GM21528 (cell line): ENCODE measurements around the gene SLC38A6.

ENCODE experiments used
- ATAC-seq: cut with Tn5 transposase; IDR thresholded peaks from one replicate; pipeline ENCODE4 v1.9.1; 2021; ENCODE audit warnings: mild to moderate bottlenecking, moderate library complexity; ENCODE audit not compliant: unreplicated experiment, low FRiP score

Gene SLC38A6

DNA sequence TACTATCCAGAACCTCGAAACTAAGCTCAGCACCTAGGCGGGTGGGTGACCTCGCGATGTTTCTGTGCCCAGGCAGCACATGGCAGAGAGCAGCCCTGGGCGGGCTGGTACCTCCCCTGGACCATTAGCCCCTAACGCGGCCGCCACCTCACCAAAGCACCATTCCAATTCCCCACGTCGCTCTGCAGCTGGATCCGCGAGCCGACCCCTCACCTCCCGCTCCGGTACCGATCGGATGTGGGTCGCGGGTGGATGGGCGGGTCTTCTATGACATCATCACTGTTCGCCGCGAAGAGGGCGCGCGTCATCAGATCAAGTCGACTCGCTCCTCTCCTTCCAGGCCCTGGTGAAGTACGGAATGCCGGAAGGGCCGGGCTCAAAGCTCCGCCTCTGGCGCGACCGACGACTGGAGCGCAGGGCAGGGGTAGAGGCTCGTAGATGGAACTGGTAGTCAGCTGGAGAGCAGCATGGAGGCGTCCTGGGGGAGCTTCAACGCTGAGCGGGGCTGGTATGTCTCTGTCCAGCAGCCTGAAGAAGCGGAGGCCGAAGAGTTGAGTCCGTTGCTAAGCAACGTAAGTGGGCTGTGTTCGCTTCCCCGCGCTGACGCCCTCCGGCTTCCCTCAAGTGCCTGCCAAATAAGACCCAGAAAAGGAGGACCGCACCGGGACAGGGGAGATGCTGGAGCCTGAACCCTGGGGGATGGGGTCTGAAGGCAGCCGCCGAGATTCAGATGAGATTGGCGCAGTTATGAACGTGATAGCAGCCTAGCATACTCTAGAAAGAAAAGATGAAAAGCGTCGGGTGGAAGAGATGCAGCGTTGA is at the start of gene SLC38A6, which contains the start of gene TRMT5:
SLC38A6 (plus strand) TSS at position 435 of the 822 bp plus-strand sequence; CDS start at position 468, 33 bp downstream.
TRMT5 (minus strand) TSS at position 269 of the 822 bp plus-strand sequence; CDS start at position 163, 106 bp downstream.
- peak; percentile 86 for ATAC-seq

GRCh38 chr14:60933920-60934655 is 47.0 kb upstream of the SLC38A6 start:
- ATAC-seq = no peak

- ATAC-seq = no peak
These were observed 45.7 kb upstream of the SLC38A6 start for GRCh38 chr14:60935319-60935718.

- no peak for ATAC-seq
These were observed 37.4 kb upstream of the SLC38A6 start for GRCh38 chr14:60943637-60944032.

- no peak for ATAC-seq
These were observed 36.8 kb upstream of the SLC38A6 start for GRCh38 chr14:60944204-60944603.

GRCh38 chr14:60945984-60946383 is 35.1 kb upstream of the SLC38A6 start:
- ATAC-seq = no peak

- ATAC-seq = no peak
These were observed 34.3 kb upstream of the SLC38A6 start for GRCh38 chr14:60946773-60947172.

DNA sequence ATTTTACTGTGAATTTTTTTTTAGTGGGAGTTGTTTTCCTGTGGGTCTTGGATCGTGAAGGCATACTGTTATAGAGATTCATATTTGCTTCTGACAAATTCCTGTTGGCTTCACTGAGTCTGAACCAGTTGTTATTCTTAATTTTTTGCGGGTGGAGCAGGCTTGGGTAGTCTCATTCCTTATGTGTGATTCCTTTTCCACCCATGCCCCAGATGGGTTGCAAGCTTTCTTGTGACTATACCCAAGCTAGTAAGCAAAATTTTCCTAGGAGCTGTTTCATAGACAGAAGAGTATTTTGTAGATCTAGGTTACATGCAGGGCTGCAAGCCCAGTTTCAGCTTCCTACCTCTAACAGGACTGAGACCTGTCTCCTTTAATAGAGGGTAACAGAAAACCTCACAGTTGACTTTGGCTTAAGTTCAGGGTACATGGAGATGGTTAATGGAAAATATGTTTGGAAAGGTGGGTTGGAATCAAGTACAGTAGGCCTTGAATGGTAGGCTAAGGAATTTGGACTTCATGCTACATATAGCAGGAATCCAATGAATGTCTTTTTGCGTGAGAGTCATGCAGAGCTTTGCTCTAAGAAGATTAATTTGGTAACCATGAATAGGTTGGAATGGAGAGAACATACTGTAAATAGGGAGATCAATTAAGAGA is 29.1 kb upstream of the SLC38A6 start:
- no peak for ATAC-seq

- ATAC-seq = no peak
These were observed 24.8 kb upstream of the SLC38A6 start for GRCh38 chr14:60956202-60956601.

DNA sequence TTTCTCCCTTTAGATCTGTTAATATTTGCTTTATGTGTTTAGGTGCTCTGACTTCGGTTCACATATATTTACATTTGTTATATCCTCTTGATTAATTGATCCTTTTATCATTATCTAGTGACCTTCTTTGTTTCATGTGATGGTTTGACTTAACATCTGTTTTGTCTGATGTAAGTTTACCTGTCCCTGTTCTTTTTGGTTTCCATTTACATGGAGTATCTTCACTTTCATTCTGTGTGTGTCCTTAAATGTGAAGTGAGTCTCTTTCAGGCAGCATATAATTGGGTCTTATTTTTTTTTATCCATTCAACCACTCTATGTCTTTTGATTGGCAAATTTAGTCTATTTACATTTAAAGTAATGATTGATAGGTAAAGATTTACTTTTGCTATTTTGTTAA is 24.4 kb upstream of the SLC38A6 start:
- no peak for ATAC-seq

DNA sequence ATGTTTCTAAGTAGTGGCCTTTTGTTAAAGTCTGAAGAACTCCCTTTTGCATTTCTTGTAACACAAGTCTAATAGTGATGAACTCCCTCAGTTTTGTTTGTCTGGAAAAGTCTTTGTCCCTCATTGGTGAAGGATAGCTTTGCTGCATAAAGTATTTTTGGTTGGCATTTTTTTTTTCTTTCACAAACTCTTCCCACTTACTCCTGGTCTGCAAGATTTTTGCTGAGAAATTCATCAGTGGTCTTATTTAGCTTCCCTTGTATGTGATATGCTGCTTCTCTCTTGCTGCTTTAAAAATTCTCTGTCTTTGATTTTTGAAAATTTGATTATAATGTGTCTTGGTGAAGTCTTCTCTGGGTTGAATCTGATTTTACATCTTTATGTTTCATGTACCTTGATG is 22.9 kb upstream of the SLC38A6 start:
- ATAC-seq = no peak

GRCh38 chr14:60963761-60964160 is 17.3 kb upstream of the SLC38A6 start:
- ATAC-seq = no peak

- ATAC-seq = no peak
These were observed 16.1 kb upstream of the SLC38A6 start for GRCh38 chr14:60964904-60965303.

DNA sequence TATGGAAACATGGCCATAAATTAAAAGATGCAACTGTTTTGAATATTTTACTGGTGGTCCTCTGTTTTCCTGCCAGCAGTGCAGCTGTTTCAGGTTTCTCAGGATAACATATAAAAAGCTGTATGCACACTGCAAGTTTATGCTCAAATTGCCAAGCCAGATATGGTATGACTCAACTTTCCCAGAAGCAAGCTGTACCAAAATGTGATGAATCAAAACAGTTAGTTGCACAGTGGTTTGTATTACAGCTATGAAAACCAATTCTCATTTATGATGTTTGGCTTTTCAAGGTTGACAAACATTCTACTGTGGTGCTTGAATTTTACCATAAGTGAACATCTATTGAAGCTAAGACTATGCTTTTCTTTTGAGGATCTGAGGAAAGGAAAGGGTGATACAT is 15.6 kb upstream of the SLC38A6 start:
- ATAC-seq = no peak

GRCh38 chr14:60968099-60968498 is 12.9 kb upstream of the SLC38A6 start:
- no peak for ATAC-seq

DNA sequence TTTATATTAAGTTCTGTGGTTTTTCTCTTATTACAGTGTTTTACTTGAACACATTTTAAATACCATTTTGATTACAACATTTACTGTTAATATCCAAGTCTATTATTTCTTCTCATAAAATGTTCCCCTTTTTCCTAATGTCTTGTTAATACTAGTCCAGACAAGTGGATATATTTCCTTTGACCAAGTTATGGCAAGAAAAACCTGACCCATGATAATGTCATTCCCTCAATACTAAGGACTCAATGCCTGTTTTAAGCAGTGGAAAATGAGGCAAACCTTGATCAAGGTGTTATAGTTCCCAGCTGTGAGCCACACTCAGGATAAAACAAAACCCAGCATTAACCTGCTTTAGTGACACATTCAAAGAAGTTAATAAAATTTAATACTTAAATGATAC is 12.4 kb upstream of the SLC38A6 start:
- no peak for ATAC-seq

- no peak for ATAC-seq
These were observed 10.9 kb upstream of the SLC38A6 start for GRCh38 chr14:60970146-60970545.

DNA sequence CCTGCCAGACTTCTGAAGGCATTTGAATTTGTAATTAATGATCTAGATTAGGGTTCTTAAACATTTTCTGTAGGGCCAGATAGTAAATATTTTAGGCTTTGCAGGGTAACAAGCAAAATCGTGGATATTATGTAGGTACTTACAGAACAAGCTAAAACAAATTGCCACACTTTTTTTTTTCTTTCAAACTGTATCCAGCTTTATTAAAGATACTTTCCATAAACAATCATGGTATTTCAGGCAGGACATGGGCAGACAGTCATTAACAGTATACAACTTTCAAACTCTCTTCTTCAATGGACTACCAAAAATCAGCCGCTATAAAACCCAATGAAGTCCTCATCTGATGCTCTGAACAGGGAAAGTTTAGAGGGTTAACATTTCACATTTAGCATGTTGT is 9.8 kb upstream of the SLC38A6 start:
- no peak for ATAC-seq

GRCh38 chr14:60972295-60972694 is 8.8 kb upstream of the SLC38A6 start:
- no peak for ATAC-seq

DNA sequence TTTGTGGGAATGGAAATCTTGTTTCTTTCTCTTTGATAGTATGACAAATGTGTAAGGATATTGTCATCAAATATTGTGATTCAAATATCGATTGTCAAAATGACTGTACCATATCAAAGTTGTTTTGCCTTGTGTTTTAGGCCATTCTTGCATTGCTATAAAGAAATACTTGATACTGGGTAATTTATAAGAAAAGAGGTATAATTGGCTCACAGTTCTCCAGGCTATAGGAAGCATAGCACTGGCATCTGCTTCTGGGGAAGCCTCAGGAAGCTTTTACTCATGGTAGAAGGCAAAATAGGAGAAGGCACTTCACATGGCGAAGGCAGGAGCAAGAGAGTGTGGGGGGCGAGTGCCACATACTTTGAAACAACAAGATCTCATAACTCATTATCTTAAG is 8.0 kb upstream of the SLC38A6 start:
- ATAC-seq = no peak

- ATAC-seq = no peak
These were observed 6.9 kb upstream of the SLC38A6 start for GRCh38 chr14:60974090-60974651.
